HCT116 (cell line): ENCODE results near the gene STIM2.

Experiments used
- CEBPB ChIP-seq: IDR thresholded peaks from 2 replicates; pipeline ENCODE4 v1.6.1; 2012; ENCODE audit warnings: low read depth
- EZH2 ChIP-seq: fragments of 200-600 bp; sonication (generic); IDR thresholded peaks from 2 replicates; pipeline ENCODE4 v1.6.1; 2017; ENCODE audit warnings: antibody characterized with exemption, mixed run types
- EZH2phosphoT487 ChIP-seq: fragments of 200-600 bp; IDR thresholded peaks from 2 replicates; pipeline ENCODE4 v1.6.1; 2018; ENCODE audit warnings: antibody characterized with exemption, borderline replicate concordance
- POLR2A ChIP-seq: IDR thresholded peaks from 2 replicates; pipeline ENCODE4 v1.7.0; 2011; ENCODE audit warnings: borderline replicate concordance; ENCODE audit not compliant: insufficient read depth, insufficient read length; ENCODE audit errors: extremely low read depth
- POLR2AphosphoS5 ChIP-seq: IDR thresholded peaks from 2 replicates; pipeline ENCODE4 v1.6.1; 2011; ENCODE audit warnings: mild to moderate bottlenecking, low read depth, low read length, moderate library complexity
- RAD21 ChIP-seq: IDR thresholded peaks from 2 replicates; pipeline ENCODE4 v1.6.1; 2012; ENCODE audit warnings: low read depth, mild to moderate bottlenecking
- YY1 ChIP-seq: IDR thresholded peaks from 2 replicates; pipeline ENCODE4 v1.6.1; 2011; ENCODE audit warnings: low read length, low read depth, moderate library complexity, mild to moderate bottlenecking; ENCODE audit not compliant: insufficient replicate concordance; ENCODE audit errors: extremely low read depth
- ZFX ChIP-seq: fragments of 450-650 bp; IDR thresholded peaks from 2 replicates; pipeline ENCODE4 v1.6.1; 2017
- ZNF274 ChIP-seq: fragments of 200-500 bp; sonication (Bioruptor generic); IDR thresholded peaks from 2 replicates; pipeline ENCODE4 v1.6.1; 2014; ENCODE audit warnings: mild to moderate bottlenecking, low read depth, low read length, inconsistent platforms
- TF ChIP-seq, protein P1 (sequence below), 3 experiments: fragments of 200-600 bp in 1 of 3; sonication (generic) in 1 of 3; IDR thresholded peaks in 2 of 3; conservative IDR thresholded peaks in 1 of 3; 2 replicates each; pipeline ENCODE4 v1.5.1; 2012 to 2017; ENCODE audit warnings: low read depth in 2 of 3, low read length in 2 of 3, antibody characterized with exemption in 1 of 3, borderline replicate concordance in 1 of 3, control low read depth in 1 of 3, mild to moderate bottlenecking in 1 of 3, mixed read lengths in 1 of 3, mixed run types in 1 of 3, moderate library complexity in 1 of 3; ENCODE audit not compliant: insufficient read depth in 1 of 3

DNA sequence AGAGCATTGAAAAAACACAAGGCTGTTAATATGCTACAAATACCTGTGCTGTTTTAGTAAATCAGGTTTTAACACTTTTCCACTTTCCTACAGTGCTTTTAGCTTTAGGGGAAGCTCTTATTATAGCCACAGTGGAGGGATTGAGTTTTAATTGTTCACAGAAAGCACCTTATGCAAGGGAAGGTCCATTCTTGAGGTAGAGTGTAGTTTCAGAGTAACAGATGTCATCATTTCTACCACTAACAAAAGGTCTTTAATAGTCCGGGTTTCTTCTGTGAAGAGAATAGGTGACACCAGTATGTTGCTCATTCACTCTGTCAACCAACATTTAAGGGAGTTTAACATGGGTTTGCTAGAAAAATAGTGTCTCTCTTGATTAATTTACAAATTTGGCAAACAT, 104.4 kb downstream of the STIM2 start:
- TF ChIP-seq YY1 (no peak), POLR2AphosphoS5 (no peak), ZNF274 (no peak), EZH2 (no peak), POLR2A (no peak), RAD21 (no peak), EZH2phosphoT487 (no peak), ZFX (no peak), CEBPB (no peak)
- TF ChIP-seq, protein P1, sequence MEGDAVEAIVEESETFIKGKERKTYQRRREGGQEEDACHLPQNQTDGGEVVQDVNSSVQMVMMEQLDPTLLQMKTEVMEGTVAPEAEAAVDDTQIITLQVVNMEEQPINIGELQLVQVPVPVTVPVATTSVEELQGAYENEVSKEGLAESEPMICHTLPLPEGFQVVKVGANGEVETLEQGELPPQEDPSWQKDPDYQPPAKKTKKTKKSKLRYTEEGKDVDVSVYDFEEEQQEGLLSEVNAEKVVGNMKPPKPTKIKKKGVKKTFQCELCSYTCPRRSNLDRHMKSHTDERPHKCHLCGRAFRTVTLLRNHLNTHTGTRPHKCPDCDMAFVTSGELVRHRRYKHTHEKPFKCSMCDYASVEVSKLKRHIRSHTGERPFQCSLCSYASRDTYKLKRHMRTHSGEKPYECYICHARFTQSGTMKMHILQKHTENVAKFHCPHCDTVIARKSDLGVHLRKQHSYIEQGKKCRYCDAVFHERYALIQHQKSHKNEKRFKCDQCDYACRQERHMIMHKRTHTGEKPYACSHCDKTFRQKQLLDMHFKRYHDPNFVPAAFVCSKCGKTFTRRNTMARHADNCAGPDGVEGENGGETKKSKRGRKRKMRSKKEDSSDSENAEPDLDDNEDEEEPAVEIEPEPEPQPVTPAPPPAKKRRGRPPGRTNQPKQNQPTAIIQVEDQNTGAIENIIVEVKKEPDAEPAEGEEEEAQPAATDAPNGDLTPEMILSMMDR (IDR thresholded peaks at IDR 0.05 in 2 of 3, conservative IDR thresholded peaks at IDR 0.05 in 1 of 3; ENCODE audit: borderline replicate concordance in 1 of 3, insufficient read depth in 1 of 3, low read depth in 2 of 3, low read length in 2 of 3), result no peak
